A549 (cell line): Measurements from ENCODE around the gene MOB3A. TPM values are rescaled to one million over a fixed set of nuclear protein-coding genes. Genes with fewer than 3 reads are reported as not detected.

Experiments
- ATAC-seq, 2 experiments: fragments of 200-7000 bp in 1 of 2; fragments of >200 bp in 1 of 2; cut with Nextera tagmentation in 1 of 2; cut with Tn5 transposase in 1 of 2; 3 replicates each; pipeline versions ENCODE4 v1.8.0 to v1.9.1; 2018 to 2020; ENCODE audit warnings: mild to moderate bottlenecking in 1 of 2, moderate library complexity in 1 of 2
- CTCF ChIA-PET: fragments of 300-600 bp; sonication (Branson Sonifier 250); formaldehyde crosslinking; extraction: SDS; loops from one replicate; lab custom pipeline; 2021; ENCODE audit warnings: antibody characterized with exemption, inconsistent platforms; lab: Yijun Ruan, JAX
- POLR2A ChIA-PET: fragments of 350-600 bp; formaldehyde crosslinking; extraction: SDS; loops from one replicate; lab custom pipeline; 2021; ENCODE audit warnings: antibody characterized with exemption, inconsistent platforms; lab: Yijun Ruan, JAX
- DNase-seq, 2 experiments: peaks; one replicate each; pipeline versions ENCODE4 v3.0.0 to v3.0.0-alpha.2; 2011 to 2016; ENCODE audit warnings: low read depth in 1 of 2, low spot score in 1 of 2
- FAIRE-seq: peaks from 2 replicates; lab custom pipeline; 2011; peaks lifted over from hg19 to GRCh38; lab: Jason Lieb, UNC
- H3K27ac ChIP-seq, 2 experiments: fragments of >200 bp; sonication (Bioruptor Twin); formaldehyde crosslinking; 3 replicates each; pipeline ENCODE4 v1.5.1; 2016 to 2017
- H3K4me1 ChIP-seq: fragments of >200 bp; sonication (Bioruptor Twin); formaldehyde crosslinking; 3 replicates; pipeline ENCODE4 v1.6.1; 2016
- H3K4me2 ChIP-seq: fragments of >200 bp; sonication (Bioruptor Twin); formaldehyde crosslinking; 3 replicates; pipeline ENCODE4 v1.6.1; 2016
- H3K4me3 ChIP-seq: fragments of >200 bp; sonication (Bioruptor Twin); formaldehyde crosslinking; 3 replicates; pipeline ENCODE4 v1.5.1; 2016
- H3K9me3 ChIP-seq: fragments of >200 bp; sonication (Bioruptor Twin); formaldehyde crosslinking; 3 replicates; pipeline ENCODE4 v1.6.1; 2016
- BHLHE40 ChIP-seq: IDR thresholded peaks from 2 replicates; pipeline ENCODE4 v1.6.1; 2012; ENCODE audit warnings: low read depth, low read length, inconsistent platforms
- CBX8 ChIP-seq: fragments of 200-600 bp; sonication (generic); IDR thresholded peaks from 2 replicates; pipeline ENCODE4 v1.6.1; 2016
- CEBPB ChIP-seq, 2 experiments: fragments of >200 bp in 1 of 2; sonication (Bioruptor Twin) in 1 of 2; formaldehyde crosslinking in 1 of 2; IDR thresholded peaks; 2 replicates each; pipeline ENCODE4 v1.6.1; 2012 to 2016
- CHD2 ChIP-seq: fragments of 150-350 bp; IDR thresholded peaks from 2 replicates; pipeline ENCODE4 v1.6.1; 2014; ENCODE audit warnings: low read length; ENCODE audit not compliant: partially characterized antibody
- CHD4 ChIP-seq: fragments of 200-600 bp; sonication (generic); IDR thresholded peaks from 2 replicates; pipeline ENCODE4 v1.6.1; 2016; ENCODE audit warnings: antibody characterized with exemption, mild to moderate bottlenecking, borderline replicate concordance
- EHF ChIP-seq: fragments of 250-450 bp; sonication (Bioruptor Pico); IDR thresholded peaks from 2 replicates; pipeline ENCODE4 v1.5.0; 2020; ENCODE audit warnings: mild to moderate bottlenecking
- EHMT2 ChIP-seq: fragments of 200-600 bp; sonication (generic); IDR thresholded peaks from 2 replicates; pipeline ENCODE4 v1.6.1; 2016; ENCODE audit warnings: antibody characterized with exemption, low read depth, mild to moderate bottlenecking, moderate library complexity
- EP300 ChIP-seq, 2 experiments: fragments of >200 bp; sonication (Bioruptor Twin); formaldehyde crosslinking; IDR thresholded peaks; 2 replicates in 1 of 2; 3 replicates in 1 of 2; pipeline ENCODE4 v1.6.1; 2016 to 2017
- FOXS1 ChIP-seq: fragments of 250-450 bp; sonication (Bioruptor Pico); IDR thresholded peaks from 2 replicates; pipeline ENCODE4 v1.5.0; 2020; ENCODE audit warnings: mild to moderate bottlenecking, moderate library complexity
- GATA3 ChIP-seq: IDR thresholded peaks from 2 replicates; pipeline ENCODE4 v1.6.1; 2012; ENCODE audit warnings: borderline replicate concordance
- HOXA7 ChIP-seq: fragments of 250-450 bp; sonication (Bioruptor Pico); IDR thresholded peaks from 2 replicates; pipeline ENCODE4 v1.5.0; 2020; ENCODE audit warnings: mild to moderate bottlenecking, moderate library complexity
- HOXB13 ChIP-seq: fragments of 250-450 bp; sonication (Bioruptor Pico); IDR thresholded peaks from 2 replicates; pipeline ENCODE4 v1.5.0; 2020; ENCODE audit warnings: low read depth, mild to moderate bottlenecking, moderate library complexity
- HOXB5 ChIP-seq: fragments of 250-450 bp; sonication (Bioruptor Pico); IDR thresholded peaks from 2 replicates; pipeline ENCODE4 v1.5.0; 2020; ENCODE audit warnings: mild to moderate bottlenecking, moderate library complexity
- KDM5A ChIP-seq: fragments of 200-600 bp; sonication (generic); IDR thresholded peaks from 2 replicates; pipeline ENCODE4 v1.6.1; 2016; ENCODE audit warnings: antibody characterized with exemption, mild to moderate bottlenecking
- MAFK ChIP-seq: fragments of 450-650 bp; IDR thresholded peaks from 2 replicates; pipeline ENCODE4 v1.6.1; 2014; ENCODE audit not compliant: partially characterized antibody
- MYC ChIP-seq: IDR thresholded peaks from 2 replicates; pipeline ENCODE4 v1.6.1; 2012; ENCODE audit warnings: mild to moderate bottlenecking, inconsistent platforms, low read length, improper control_type of control experiment, borderline replicate concordance
- NFE2L2 ChIP-seq: fragments of 150-350 bp; conservative IDR thresholded peaks from 2 replicates; pipeline ENCODE4 v1.6.1; 2014; ENCODE audit warnings: low read length
- POLR2A ChIP-seq: IDR thresholded peaks from 2 replicates; pipeline ENCODE4 v1.6.1; 2012; ENCODE audit warnings: mild to moderate bottlenecking, low read length
- POLR2AphosphoS2 ChIP-seq: conservative IDR thresholded peaks from 2 replicates; pipeline ENCODE4 v1.6.1; 2012; ENCODE audit warnings: low read length, improper control_type of control experiment, inconsistent platforms
- RAD21 ChIP-seq, 2 experiments: fragments of >200 bp in 1 of 2; sonication (Bioruptor Twin) in 1 of 2; formaldehyde crosslinking in 1 of 2; IDR thresholded peaks in 1 of 2; conservative IDR thresholded peaks in 1 of 2; 2 replicates in 1 of 2; 3 replicates in 1 of 2; pipeline ENCODE4 v1.6.1; 2012 to 2018; ENCODE audit warnings: inconsistent platforms in 1 of 2
- RCOR1 ChIP-seq: fragments of 150-350 bp; IDR thresholded peaks from 2 replicates; pipeline ENCODE4 v1.6.1; 2014; ENCODE audit warnings: antibody characterized with exemption, low read length, low read depth
- RNF2 ChIP-seq: fragments of 200-600 bp; sonication (generic); IDR thresholded peaks from 2 replicates; pipeline ENCODE4 v1.6.1; 2016; ENCODE audit warnings: low read depth, mild to moderate bottlenecking, antibody characterized with exemption, moderate library complexity, borderline replicate concordance
- TFCP2L1 ChIP-seq: fragments of 250-450 bp; sonication (Bioruptor Pico); IDR thresholded peaks from 2 replicates; pipeline ENCODE4 v1.5.0; 2021; ENCODE audit warnings: mild to moderate bottlenecking
- ZSCAN20 ChIP-seq: fragments of 250-450 bp; sonication (Bioruptor Pico); IDR thresholded peaks from 2 replicates; pipeline ENCODE4 v1.8.0; 2022; ENCODE audit warnings: mild to moderate bottlenecking, moderate library complexity
- WGBS: methylation state at CpG from one replicate; pipeline ENCODE4 v1.1.6; 2017; ENCODE audit errors: missing lambda C conversion rate; 5-methylcytosine and 5-hydroxymethylcytosine counted together
- polyA plus RNA-seq, 4 experiments: library from polyadenylated mRNA; depleted of rRNA in 3 of 4; stranded (reverse); fragments of >200 nt; fragmentation: RNase III in 1 of 4; extraction: RNeasy Plus Mini Kit Qiagen cat#74134 plus additional on column Dnase treatment in 1 of 4; gene quantifications; 2 replicates in 3 of 4; 3 replicates in 1 of 4; pipeline ENCODE4 v1.2.3, GENCODE V29; 2011 to 2017
- TF ChIP-seq, protein P1 (sequence below): fragments of 450-650 bp; IDR thresholded peaks from 2 replicates; pipeline ENCODE4 v1.6.1; 2014; ENCODE audit warnings: antibody characterized with exemption
- TF ChIP-seq, protein P2 (sequence below): fragments of >200 bp; sonication (Bioruptor Twin); formaldehyde crosslinking; IDR thresholded peaks from 3 replicates; pipeline ENCODE4 v1.5.1; 2016
- TF ChIP-seq, protein P3 (sequence below): fragments of >200 bp; sonication (Bioruptor Twin); formaldehyde crosslinking; IDR thresholded peaks from 2 replicates; pipeline ENCODE4 v1.6.1; 2016

MOB3A gene
- polyA plus RNA-seq, 2 of the 4 experiments (the other 2 are of a cell fraction): 9.1 to 10.9 TPM

DNA sequence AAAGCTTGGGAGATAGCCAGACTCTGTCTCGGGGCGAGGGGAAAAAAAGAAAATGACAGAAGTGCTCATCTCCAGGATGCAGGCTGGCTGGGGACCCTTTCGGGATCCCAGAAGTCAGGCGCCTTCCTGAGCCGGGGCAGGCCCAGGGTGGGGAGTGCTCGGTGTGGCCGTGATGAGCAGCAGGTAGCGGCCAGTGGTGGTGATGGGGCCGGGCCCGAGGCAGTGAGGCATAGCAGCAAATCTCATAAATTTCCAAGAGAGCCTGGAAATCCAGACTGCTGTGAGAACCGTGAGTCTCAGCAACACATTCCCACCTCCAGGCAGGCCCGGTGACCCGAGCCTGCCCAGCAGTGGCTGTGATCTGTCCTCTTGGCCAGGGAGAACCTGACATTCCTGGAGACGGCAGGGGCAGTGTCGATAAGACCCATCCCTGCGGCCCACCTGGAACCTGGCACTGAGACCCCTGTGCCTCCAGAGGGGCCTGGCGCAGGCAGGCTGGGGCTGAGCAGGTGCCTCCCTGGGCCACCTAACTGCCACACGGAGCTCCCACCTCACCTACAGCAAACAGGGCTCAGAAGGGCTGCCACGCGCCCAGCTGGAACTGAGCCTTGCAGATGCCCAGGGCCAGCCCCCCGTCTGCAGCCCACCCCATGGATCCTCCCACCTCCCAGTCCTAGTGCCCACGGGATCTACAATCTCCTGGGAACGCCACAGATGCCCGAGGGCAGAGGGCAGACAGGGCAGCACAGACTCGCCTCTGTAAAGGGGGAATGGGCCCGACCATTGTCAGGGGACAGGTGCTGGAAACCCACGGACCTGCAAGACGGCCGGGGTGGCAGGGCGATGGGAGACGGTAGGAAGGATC, 24.0 kb upstream of the MOB3A start:
- POLR2A ChIA-PET: no interaction called here
- H3K4me2 ChIP-seq: no peak overlapping the region
- ATAC-seq (no peak), FAIRE-seq (no peak), DNase-seq (no peak)
- no peaks in the 10 kb centered on the region for H3K4me1 ChIP-seq
- 94% methylated on average over 22 of the region's 31 CpGs for WGBS
- CTCF ChIA-PET: no interaction called here
- H3K27ac ChIP-seq: no peak overlapping the region
- TF ChIP-seq MAFK (no peak), MYC (no peak), EP300 (IDR thresholded peaks at IDR 0.05) (no peak), POLR2AphosphoS2 (no peak), NFE2L2 (no peak), CHD4 (no peak), CHD2 (no peak), EHF (CRISPR knock-in tag) (no peak), HOXB13 (no peak), RCOR1 (no peak), FOXS1 (no peak), RNF2 (no peak)
- TF ChIP-seq, protein P1, sequence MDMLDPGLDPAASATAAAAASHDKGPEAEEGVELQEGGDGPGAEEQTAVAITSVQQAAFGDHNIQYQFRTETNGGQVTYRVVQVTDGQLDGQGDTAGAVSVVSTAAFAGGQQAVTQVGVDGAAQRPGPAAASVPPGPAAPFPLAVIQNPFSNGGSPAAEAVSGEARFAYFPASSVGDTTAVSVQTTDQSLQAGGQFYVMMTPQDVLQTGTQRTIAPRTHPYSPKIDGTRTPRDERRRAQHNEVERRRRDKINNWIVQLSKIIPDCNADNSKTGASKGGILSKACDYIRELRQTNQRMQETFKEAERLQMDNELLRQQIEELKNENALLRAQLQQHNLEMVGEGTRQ: no peak
- TF ChIP-seq, protein P2, sequence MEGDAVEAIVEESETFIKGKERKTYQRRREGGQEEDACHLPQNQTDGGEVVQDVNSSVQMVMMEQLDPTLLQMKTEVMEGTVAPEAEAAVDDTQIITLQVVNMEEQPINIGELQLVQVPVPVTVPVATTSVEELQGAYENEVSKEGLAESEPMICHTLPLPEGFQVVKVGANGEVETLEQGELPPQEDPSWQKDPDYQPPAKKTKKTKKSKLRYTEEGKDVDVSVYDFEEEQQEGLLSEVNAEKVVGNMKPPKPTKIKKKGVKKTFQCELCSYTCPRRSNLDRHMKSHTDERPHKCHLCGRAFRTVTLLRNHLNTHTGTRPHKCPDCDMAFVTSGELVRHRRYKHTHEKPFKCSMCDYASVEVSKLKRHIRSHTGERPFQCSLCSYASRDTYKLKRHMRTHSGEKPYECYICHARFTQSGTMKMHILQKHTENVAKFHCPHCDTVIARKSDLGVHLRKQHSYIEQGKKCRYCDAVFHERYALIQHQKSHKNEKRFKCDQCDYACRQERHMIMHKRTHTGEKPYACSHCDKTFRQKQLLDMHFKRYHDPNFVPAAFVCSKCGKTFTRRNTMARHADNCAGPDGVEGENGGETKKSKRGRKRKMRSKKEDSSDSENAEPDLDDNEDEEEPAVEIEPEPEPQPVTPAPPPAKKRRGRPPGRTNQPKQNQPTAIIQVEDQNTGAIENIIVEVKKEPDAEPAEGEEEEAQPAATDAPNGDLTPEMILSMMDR: no peak
- H3K4me3 ChIP-seq: no peak overlapping the region
- no peaks in the 10 kb centered on the region for H3K9me3 ChIP-seq

DNA sequence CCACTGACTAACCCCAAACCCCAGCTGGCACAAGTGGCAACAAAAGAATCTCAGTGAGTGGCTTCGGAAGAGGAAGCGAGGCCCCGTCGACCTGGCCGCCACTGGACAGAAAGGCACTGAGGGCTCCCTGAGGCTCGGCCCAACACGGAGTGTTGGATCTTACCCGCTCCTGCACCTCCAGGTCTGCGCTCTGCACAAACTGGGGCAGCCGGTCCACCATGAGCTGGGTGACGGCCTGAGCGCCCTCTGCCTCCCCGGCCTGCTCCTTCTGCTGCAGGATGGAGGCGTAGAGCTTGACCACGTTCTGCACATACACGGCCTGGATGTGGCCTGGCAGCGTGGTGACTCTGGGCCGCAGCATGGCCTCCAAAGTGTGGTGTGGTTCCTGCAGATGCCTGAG, 22.3 kb upstream of the MOB3A start:
- ChIA-PET CTCF (no interaction called here), POLR2A (no interaction called here)
- TF ChIP-seq ZSCAN20 (CRISPR knock-in tag) (no peak), RAD21 (conservative IDR thresholded peaks at IDR 0.05 in 1 of 2, IDR thresholded peaks at IDR 0.05 in 1 of 2) (no peak), EHMT2 (no peak), BHLHE40 (no peak), TFCP2L1 (no peak), FOXS1 (no peak), CHD4 (no peak), GATA3 (no peak), HOXA7 (CRISPR knock-in tag) (no peak), POLR2AphosphoS2 (no peak), CBX8 (no peak), CEBPB (IDR thresholded peaks at IDR 0.05) (no peak), HOXB5 (CRISPR knock-in tag) (no peak), CHD2 (no peak), KDM5A (no peak), POLR2A (no peak)
- TF ChIP-seq, protein P3, sequence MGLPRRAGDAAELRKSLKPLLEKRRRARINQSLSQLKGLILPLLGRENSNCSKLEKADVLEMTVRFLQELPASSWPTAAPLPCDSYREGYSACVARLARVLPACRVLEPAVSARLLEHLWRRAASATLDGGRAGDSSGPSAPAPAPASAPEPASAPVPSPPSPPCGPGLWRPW: no peak
- no peak for FAIRE-seq
- WGBS: 96% methylated on average over 10 of the region's 18 CpGs
- no peaks in the 10 kb centered on the region for H3K9me3 ChIP-seq
- no peak for ATAC-seq
- no peak overlapping the region for H3K4me2 ChIP-seq
- H3K4me3 ChIP-seq: no peak overlapping the region
- no peak for DNase-seq
- H3K4me1 ChIP-seq: no peaks in the 10 kb centered on the region
- no peak overlapping the region for H3K27ac ChIP-seq
